ENCODE measurements around the gene IKZF1. TPM values are rescaled to one million over a fixed set of nuclear protein-coding genes. Genes with fewer than 3 reads are reported as not detected.

The IKZF1 gene
- total RNA-seq, 1 donor from 2014 or later = 360 TPM

DNA sequence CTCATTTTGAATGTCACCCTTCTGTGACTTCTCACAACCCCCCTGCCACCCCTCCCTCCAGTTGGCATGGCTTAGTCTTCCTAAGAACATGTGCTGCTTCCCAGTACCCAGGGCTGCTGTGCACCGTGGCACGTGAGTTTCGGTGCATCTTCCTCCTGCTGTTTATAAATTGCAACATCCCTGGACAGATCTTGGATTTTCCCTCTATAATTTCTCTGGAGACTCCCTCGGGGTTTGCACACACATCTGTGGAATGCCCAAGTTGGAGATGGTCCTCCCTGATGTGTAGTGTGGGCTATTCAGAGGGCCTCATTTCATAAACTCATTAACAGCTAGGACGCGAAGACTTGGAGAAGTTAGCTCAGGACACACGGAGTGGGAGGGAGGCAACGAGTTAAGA is 52.9 kb downstream of the IKZF1 start:
- Mint-ChIP-seq H3K4me1 (ENCODE audit: low read depth) (peaks cover 91% of the 10 kb centered on the region), H3K27ac (peak overlapping the region; percentile 77), H3K27me3 (ENCODE audit: low read depth) (no peaks in the 10 kb centered on the region), H3K4me3 (ENCODE audit: low read depth) (peak overlapping the region; percentile 57), H3K36me3 (ENCODE audit: low read depth) (peaks cover 95% of the 10 kb centered on the region), H3K9me3 (no peaks in the 10 kb centered on the region)
- no peak for DNase-seq (ENCODE audit: low spot score)
- intact Hi-C loops (cut with micrococcal nuclease) = no loop called here

DNA sequence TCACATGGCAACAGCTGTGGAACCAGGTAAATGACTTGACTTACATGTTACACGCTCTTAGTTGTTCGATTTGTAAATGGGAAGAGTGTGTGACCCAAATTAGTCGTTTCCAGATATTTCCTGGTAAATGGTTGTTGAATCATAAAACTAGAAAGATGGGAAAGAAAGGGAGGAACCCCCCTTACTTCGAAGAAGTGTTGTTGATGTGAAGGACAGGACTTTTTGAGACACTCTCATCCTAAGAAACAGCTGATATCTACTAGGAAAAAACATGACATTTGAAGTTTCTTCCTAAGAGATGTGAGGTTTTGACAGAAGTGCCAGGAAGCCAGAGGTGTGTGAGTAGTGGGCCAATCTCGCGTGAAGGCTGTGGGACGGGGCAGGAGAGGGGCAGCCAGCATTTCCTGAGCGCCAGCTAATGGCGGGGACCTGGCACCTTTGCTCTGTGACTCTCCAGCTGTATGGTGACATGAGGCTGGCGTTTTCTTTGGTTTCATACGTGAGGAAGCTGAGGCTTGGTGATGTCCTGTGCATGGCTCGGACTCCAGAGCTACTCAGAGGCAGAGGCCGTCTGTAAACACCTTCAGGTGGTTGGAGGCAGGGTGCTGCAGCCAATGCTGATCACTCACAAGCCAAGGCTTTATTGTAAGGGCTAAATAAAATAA is 53.7 kb downstream of the IKZF1 start:
- Mint-ChIP-seq H3K4me1 (ENCODE audit: low read depth) (peaks cover 94% of the 10 kb centered on the region), H3K9me3 (no peaks in the 10 kb centered on the region), H3K27me3 (ENCODE audit: low read depth) (no peaks in the 10 kb centered on the region), H3K4me3 (ENCODE audit: low read depth) (peak overlapping the region; percentile 57), H3K27ac (peak overlapping the region; percentile 77), H3K36me3 (ENCODE audit: low read depth) (peaks cover 99% of the 10 kb centered on the region)
- intact Hi-C loops (cut with micrococcal nuclease) = no loop called here
- no peak for DNase-seq (ENCODE audit: low spot score)

DNA sequence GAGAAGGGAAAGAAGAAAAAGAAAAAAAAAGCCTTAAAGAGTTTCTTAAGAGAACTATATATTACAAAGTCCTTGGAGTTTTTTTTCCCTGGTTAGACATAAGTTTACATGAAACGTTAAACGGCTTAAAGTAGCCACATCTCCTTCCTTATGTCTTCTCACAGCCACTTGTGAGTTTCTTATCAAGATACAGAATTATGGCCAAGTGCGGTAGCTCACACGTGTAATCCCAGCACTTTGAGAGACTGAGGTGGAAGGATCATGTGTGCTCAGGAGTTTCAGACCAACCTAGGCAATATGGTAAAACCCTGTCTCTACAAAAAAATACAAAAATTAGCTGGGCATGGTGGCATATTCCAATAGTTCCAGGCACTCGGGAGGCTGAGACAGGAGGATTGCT is 54.3 kb downstream of the IKZF1 start:
- intact Hi-C loops (cut with micrococcal nuclease) = no loop called here
- Mint-ChIP-seq H3K27ac (peak overlapping the region; percentile 77), H3K9me3 (no peaks in the 10 kb centered on the region), H3K27me3 (ENCODE audit: low read depth) (no peaks in the 10 kb centered on the region), H3K36me3 (ENCODE audit: low read depth) (peaks cover 99% of the 10 kb centered on the region), H3K4me3 (ENCODE audit: low read depth) (peak overlapping the region; percentile 57), H3K4me1 (ENCODE audit: low read depth) (peaks cover 94% of the 10 kb centered on the region)
- no peak for DNase-seq (ENCODE audit: low spot score)

DNA sequence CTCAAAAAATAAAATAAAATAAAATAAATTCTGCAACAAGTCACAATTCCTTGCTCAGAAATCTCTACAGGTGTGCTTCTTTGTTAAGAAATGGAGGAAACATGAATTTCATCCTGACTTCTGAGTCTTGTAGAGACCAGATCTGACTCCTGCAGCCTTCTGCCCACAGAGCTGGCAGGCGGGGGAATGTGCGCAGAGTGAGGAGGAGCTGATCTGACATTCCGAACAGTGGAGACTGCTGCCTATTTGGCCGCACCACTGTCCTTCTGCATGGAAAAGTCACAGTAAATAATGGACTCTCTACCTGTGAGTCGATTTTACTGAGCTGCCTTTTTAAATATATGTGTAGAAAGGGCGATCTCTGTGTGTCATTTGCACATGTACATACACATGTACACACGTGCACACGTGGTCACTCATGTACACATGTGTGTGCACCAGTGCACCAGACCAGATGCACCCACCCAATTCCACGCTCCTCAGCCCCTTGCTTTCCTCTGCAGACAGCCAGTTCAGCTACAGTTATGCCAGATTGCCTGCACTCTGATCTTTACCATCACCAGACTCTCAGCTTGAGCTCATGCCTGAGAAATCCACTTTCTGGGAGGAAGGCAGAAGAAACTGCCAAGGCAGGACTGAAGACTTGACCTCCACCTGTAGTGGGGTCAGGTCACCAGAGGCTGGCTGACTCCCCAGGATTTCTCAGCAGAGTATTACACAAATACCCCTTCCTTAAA is 54.9 kb downstream of the IKZF1 start:
- intact Hi-C loops (cut with micrococcal nuclease) = no loop called here
- no peaks in the 10 kb centered on the region for H3K9me3 Mint-ChIP-seq
- peak overlapping the region; percentile 98 for H3K27ac Mint-ChIP-seq
- peaks cover 94% of the 10 kb centered on the region for H3K4me1 Mint-ChIP-seq (ENCODE audit: low read depth)
- no peak for DNase-seq (ENCODE audit: low spot score)
- peaks cover 99% of the 10 kb centered on the region for H3K36me3 Mint-ChIP-seq (ENCODE audit: low read depth)
- peak overlapping the region; percentile 57 for H3K4me3 Mint-ChIP-seq (ENCODE audit: low read depth)
- H3K27me3 Mint-ChIP-seq (ENCODE audit: low read depth) = no peaks in the 10 kb centered on the region

DNA sequence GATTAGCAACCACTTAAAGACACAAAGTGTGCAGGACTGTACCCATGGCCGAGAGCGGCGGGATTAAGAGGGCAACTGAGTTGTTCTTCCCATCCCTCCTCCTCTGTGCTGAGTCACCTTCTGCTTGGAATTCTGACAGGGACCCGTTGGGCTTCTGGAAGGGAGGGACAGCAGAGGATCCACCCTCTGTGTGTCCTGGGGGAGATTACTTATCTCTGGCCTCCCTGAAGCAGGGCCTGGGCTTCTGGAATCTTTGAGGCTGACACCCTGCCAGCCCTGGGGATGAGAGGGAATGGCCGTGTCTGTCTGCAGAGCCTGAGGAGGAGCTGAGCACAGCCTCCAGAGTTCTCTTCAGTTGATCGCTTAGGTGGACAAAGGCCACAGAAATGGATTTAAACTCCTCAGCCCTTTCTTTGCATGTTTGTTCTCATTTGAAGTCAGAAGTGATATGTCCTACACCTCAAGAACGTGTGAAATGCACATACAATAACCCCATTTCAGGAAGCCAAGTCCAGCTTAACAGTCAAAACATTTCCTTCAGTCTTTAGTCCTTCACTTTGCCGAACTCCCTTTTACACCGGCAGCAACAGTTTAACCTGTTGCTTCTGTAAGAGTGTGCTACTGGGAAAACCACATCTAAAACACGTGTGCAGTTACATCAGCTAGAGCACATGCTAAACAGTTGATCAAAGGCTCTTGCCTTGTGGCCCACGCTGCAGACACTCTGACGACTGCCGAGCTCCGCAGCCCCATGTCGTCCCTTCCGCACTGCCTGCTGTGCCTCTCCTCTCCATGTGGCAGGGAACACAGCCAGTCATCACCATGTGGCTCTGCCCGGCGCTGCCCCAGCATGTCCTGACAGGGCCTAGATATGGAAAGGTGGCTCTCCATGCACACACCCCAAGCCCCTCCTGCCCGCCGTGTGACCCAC is 55.7 kb downstream of the IKZF1 start:
- Mint-ChIP-seq H3K4me1 (ENCODE audit: low read depth) (peaks cover 94% of the 10 kb centered on the region), H3K4me3 (ENCODE audit: low read depth) (peak overlapping the region; percentile 57), H3K27me3 (ENCODE audit: low read depth) (no peaks in the 10 kb centered on the region), H3K36me3 (ENCODE audit: low read depth) (peaks cover 99% of the 10 kb centered on the region), H3K9me3 (no peaks in the 10 kb centered on the region), H3K27ac (peak overlapping the region; percentile 98)
- peak; percentile 74 for DNase-seq (ENCODE audit: low spot score)
- intact Hi-C loops (cut with micrococcal nuclease) = no loop called here

DNA sequence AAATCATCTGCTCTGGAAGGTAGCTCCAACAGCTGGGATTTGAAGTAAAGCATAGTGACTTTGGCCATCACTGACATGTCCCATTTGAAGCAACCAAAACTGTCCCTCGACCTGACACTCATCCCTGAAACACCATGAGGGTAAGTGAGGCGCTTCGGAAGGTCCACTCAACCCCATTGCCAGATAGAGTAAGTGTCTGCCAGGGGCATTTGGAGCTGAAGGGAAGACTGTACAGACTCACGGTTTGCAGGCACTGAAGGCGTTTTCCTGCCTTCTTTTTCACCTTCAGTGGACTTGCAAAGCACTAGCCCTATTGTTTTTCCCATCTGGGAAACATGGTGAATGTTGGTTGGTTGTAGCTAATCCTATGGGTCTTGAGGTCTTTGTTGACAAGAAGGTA is 57.6 kb downstream of the IKZF1 start:
- Mint-ChIP-seq H3K9me3 (no peaks in the 10 kb centered on the region), H3K36me3 (ENCODE audit: low read depth) (peaks cover 99% of the 10 kb centered on the region), H3K4me3 (ENCODE audit: low read depth) (peak overlapping the region; percentile 37), H3K4me1 (ENCODE audit: low read depth) (peaks cover 95% of the 10 kb centered on the region), H3K27me3 (ENCODE audit: low read depth) (no peaks in the 10 kb centered on the region), H3K27ac (peak overlapping the region; percentile 98)
- no peak for DNase-seq (ENCODE audit: low spot score)
- intact Hi-C loops (cut with micrococcal nuclease) = no loop called here

DNA sequence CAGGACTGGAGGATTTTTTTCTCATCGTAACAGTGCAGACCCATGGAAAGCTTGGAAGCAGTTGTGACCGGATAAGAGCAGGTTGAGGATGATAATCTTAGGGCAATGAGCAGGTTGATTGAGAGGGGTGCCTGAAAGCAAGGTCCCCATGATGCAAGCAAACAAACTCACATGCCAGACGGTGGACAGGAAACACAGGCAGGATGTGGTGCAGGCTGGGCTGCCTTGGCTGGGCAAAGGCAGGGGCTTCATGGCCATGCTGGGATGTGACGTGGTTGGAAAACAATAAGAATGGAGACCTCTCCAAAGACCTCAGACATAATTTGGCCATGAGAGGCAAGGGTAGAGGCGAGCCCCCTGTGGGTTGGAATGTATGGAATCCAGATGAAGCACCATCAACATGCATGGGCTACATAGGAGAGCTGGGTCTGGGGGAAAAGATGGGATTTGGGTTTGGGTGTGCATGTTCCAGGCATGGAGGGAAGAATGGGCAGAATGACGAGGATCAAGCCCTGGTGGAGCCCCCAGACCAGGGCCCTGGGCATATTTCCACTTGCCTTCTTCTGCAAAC is 58.3 kb downstream of the IKZF1 start:
- Mint-ChIP-seq H3K4me3 (ENCODE audit: low read depth) (peak overlapping the region; percentile 37), H3K27ac (peak overlapping the region; percentile 98), H3K27me3 (ENCODE audit: low read depth) (no peaks in the 10 kb centered on the region), H3K9me3 (no peaks in the 10 kb centered on the region), H3K4me1 (ENCODE audit: low read depth) (peaks cover 95% of the 10 kb centered on the region), H3K36me3 (ENCODE audit: low read depth) (peaks cover 98% of the 10 kb centered on the region)
- peak; percentile 53 for DNase-seq (ENCODE audit: low spot score)
- intact Hi-C loops (cut with micrococcal nuclease) = no loop called here

DNA sequence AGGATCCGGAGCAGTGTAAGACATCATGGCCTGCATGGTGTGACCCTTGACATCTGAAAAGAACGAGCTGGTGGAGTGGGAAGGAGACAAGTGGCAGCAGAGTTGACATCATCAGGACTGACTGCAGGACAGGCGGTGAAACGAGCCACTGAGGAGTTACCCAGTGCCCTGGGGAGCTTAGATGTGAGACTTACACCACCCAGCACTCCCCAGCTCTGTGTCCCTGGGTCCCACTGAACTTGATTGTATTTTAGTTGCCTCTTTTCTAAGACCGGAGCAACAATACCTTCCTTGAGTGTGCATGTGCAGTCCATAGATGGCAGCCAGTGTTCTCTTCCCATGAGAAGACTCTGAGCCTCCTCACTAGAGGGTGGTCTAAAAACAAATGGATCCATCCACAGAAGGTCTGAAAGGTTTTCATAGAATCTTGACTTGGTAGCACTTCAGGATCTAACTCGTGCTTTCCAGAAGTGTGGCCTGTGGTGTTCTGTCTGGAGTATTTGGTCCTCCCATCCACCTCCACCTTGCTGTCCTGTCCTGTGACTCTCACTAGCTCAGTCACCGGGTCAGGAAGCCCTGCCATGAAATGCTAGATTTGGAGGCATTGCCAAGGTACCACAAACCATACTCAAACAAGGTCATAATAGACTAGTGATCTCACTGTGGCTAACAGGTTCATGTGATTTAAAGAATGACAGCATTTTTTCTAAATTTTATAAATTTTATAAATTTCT is 59.0 kb downstream of the IKZF1 start:
- intact Hi-C loops (cut with micrococcal nuclease) = no loop called here
- H3K9me3 Mint-ChIP-seq = no peaks in the 10 kb centered on the region
- peak overlapping the region; percentile 24 for H3K4me3 Mint-ChIP-seq (ENCODE audit: low read depth)
- H3K4me1 Mint-ChIP-seq (ENCODE audit: low read depth) = peaks cover 95% of the 10 kb centered on the region
- no peaks in the 10 kb centered on the region for H3K27me3 Mint-ChIP-seq (ENCODE audit: low read depth)
- H3K36me3 Mint-ChIP-seq (ENCODE audit: low read depth) = peaks cover 98% of the 10 kb centered on the region
- peak overlapping the region; percentile 98 for H3K27ac Mint-ChIP-seq
- DNase-seq (ENCODE audit: low spot score) = no peak

DNA sequence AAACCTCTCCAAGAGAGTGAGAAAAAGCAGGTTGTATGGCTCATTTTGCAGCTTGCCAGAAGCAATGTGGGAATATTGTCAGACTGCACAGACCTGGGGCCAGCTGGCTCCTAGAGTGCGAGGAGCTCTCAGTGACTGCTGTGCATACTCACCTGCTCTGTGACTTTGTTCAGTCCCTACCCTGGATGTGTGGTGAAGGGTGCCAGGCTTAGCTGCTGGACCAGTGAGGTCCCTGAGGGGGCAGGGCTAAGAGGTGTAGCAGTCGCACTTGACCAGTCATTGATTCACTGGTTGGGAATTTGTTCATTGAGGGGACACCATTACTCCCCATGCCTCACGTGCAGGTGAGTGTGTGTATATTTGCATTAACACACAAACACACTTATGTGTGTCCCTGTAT is 60.1 kb downstream of the IKZF1 start:
- intact Hi-C loops (cut with micrococcal nuclease) = no loop called here
- no peaks in the 10 kb centered on the region for H3K9me3 Mint-ChIP-seq

DNA sequence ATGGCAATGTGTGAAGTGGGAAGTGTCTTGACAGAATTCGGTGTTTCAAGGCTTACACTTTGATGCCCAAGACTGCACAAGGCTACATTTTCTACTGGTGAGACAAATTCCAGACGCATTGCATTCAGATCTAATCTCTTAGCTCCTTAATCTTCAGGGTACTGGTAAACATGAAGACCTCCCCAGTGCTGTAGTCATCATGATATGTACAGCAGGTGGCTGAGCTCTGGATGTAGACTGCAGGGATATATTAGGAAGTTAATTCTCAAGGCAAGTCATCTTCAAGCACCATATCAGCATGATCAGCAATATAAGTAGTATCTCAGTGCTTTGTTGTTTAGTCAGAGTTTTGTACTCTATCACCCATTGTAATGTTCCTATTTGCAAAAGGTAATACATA is 61.8 kb downstream of the IKZF1 start:
- no peaks in the 10 kb centered on the region for H3K27me3 Mint-ChIP-seq (ENCODE audit: low read depth)
- peaks cover 94% of the 10 kb centered on the region for H3K4me1 Mint-ChIP-seq (ENCODE audit: low read depth)
- H3K27ac Mint-ChIP-seq = peak overlapping the region; percentile 94
- no peaks in the 10 kb centered on the region for H3K9me3 Mint-ChIP-seq
- peak overlapping the region; percentile 51 for H3K4me3 Mint-ChIP-seq (ENCODE audit: low read depth)
- intact Hi-C loops (cut with micrococcal nuclease) = loop anchor here (2.0 kb wide), 2 partner anchors 30 to 100 kb away; no protein-coding TSS in a partner anchor
- peaks cover 97% of the 10 kb centered on the region for H3K36me3 Mint-ChIP-seq (ENCODE audit: low read depth)
- no peak for DNase-seq (ENCODE audit: low spot score)

More for the DNA sequence above, 60.1 kb downstream of the IKZF1 start:
- H3K27me3 Mint-ChIP-seq (ENCODE audit: low read depth) = no peaks in the 10 kb centered on the region
- peaks cover 98% of the 10 kb centered on the region for H3K36me3 Mint-ChIP-seq (ENCODE audit: low read depth)
- H3K27ac Mint-ChIP-seq = peak overlapping the region; percentile 80
- H3K4me3 Mint-ChIP-seq (ENCODE audit: low read depth) = no peak overlapping the region
- no peak for DNase-seq (ENCODE audit: low spot score)
- peaks cover 96% of the 10 kb centered on the region for H3K4me1 Mint-ChIP-seq (ENCODE audit: low read depth)

DNA sequence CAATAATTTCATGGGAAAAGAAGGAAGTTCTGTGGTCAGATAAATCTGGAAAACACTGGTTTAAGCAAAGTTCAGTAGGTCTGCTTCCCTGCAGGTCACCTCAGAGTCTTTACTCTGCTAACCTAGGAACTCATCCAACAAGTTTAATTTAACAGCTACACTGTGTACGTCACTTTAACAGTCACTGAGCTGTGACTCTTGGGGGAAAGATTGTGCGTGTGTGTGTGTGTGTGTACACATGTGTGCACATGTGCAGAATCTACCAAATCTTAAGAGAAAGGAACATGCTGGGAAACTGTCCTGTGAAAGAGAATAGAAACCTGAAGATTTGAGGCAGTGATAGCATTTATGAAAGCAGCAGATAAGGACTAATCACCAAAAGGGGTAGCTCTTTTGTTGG is 62.6 kb downstream of the IKZF1 start:
- H3K9me3 Mint-ChIP-seq = no peaks in the 10 kb centered on the region
- H3K4me1 Mint-ChIP-seq (ENCODE audit: low read depth) = peaks cover 95% of the 10 kb centered on the region
- intact Hi-C loops (cut with micrococcal nuclease) = loop anchor here (1.0 to 2.0 kb wide), 6 partner anchors 17 to 100 kb away; no protein-coding TSS in a partner anchor
- peak overlapping the region; percentile 51 for H3K4me3 Mint-ChIP-seq (ENCODE audit: low read depth)
- H3K27ac Mint-ChIP-seq = peak overlapping the region; percentile 94
- peaks cover 97% of the 10 kb centered on the region for H3K36me3 Mint-ChIP-seq (ENCODE audit: low read depth)
- no peak for DNase-seq (ENCODE audit: low spot score)
- H3K27me3 Mint-ChIP-seq (ENCODE audit: low read depth) = no peaks in the 10 kb centered on the region

DNA sequence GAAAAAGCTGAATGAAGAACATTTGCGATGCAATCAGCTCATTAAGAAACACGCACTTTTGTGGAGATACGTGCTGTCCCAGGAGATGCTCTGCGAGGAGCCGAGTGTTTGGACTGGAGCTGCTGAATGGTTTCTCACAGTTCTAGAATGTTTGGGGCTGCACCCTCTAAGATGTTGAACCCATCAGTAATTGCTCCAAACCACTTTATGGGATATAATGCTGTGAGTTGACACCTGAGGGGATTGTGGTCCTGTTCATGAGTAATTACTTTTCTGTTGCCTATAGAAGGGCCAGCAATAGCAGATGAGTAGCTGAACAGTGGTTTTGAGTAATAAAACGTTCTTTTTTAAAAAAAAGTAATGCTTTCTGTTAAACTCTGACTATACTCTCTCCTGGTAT is 63.1 kb downstream of the IKZF1 start:
- H3K27me3 Mint-ChIP-seq (ENCODE audit: low read depth) = no peaks in the 10 kb centered on the region
- no peaks in the 10 kb centered on the region for H3K9me3 Mint-ChIP-seq
- H3K27ac Mint-ChIP-seq = peak overlapping the region; percentile 94
- H3K4me3 Mint-ChIP-seq (ENCODE audit: low read depth) = peak overlapping the region; percentile 71
- intact Hi-C loops (cut with micrococcal nuclease) = loop anchor here (1.0 to 2.0 kb wide), 6 partner anchors 17 to 101 kb away; no protein-coding TSS in a partner anchor
- peaks cover 97% of the 10 kb centered on the region for H3K36me3 Mint-ChIP-seq (ENCODE audit: low read depth)
- peaks cover 95% of the 10 kb centered on the region for H3K4me1 Mint-ChIP-seq (ENCODE audit: low read depth)
- no peak for DNase-seq (ENCODE audit: low spot score)
